ENCODE data around the gene SERP2.
A peak's percentile ranks its signal among the peaks of the same experiment; 100 is the strongest.
"Not testable (repeated sequence)": the region's sequence is repeated elsewhere in the genome, so short reads cannot be mapped to it uniquely, and the experiment has no call there.

SERP2 gene

DNA sequence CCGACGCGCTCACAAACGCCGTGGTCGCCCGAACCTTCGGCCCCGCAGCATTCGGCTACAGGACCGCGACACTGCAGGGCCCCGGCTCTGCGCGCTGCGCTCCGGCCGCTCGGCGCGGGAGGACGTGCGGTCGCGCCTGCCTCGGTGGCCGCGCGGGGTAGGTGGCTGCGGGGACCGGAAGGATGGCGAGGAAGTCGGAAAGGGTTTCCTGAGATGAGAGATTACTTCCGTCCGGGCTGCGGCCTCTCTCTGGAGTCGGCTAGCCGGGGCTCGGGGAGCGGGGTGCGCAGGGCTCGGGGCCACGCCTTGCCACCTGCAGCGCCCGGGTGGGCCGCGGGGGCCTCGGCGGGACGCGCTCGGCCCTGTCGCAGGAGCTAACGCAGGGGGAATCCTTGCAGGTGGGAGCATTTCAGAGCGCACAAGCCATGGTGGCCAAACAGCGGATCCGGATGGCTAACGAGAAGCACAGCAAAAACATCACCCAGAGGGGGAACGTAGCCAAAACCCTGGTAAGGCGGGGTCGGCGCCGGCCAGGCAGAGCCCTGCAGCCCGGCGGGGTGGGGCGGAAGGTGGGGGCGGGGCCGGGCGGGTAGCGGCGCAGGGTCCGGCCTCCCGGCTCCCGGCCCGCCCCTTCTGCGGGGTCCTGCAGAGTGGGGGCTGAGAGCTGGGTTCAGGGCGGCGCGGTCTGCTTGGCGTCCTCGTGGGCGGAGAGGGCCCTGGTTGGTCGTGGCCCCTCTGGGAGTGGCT is at the start of gene SERP2:
TSS of gene SERP2 (plus strand) at position 224 of the 747 bp plus-strand sequence. CDS start at position 426, 202 bp downstream.
- DNase-seq: peak; percentile 83

DNA sequence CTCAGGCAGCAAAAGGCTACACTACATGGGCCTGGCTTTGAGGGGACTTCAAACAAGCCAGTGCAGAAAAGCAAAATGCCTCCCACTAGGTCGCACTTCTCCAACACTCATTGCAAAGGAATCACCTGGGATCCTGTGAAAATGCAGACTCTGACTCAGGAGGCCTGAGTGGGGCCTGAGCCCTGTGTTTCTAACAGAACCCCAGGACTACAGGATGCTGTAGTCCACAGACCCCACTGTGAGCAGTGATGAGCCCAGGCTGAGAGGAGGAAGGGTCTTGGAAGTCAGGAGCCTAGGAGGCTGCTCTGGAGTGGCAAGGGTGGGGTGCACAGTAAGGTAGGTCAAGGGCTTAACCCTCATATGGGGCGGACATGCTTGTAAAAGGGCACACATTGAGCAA is 46.7 kb upstream of the SERP2 start:
- DNase-seq: no peak

DNA sequence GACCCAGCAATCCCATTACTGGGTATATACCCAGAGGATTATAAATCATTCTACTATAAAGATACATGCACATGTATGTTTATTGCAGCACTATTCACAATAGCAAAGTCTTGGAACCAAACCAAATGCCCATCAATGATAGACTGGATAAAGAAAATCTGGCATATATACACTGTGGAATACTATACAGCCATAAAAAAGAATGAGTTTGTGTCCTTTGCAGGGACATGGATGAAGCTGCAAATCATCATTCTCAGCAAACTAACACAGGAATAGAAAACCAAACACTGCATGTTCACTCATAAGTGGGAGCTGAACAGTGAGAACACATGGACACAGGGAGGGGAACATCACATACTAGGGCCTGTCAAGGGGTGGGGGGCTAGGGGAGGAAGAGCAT is 44.6 kb upstream of the SERP2 start:
- not testable (repeated sequence) for DNase-seq

DNA sequence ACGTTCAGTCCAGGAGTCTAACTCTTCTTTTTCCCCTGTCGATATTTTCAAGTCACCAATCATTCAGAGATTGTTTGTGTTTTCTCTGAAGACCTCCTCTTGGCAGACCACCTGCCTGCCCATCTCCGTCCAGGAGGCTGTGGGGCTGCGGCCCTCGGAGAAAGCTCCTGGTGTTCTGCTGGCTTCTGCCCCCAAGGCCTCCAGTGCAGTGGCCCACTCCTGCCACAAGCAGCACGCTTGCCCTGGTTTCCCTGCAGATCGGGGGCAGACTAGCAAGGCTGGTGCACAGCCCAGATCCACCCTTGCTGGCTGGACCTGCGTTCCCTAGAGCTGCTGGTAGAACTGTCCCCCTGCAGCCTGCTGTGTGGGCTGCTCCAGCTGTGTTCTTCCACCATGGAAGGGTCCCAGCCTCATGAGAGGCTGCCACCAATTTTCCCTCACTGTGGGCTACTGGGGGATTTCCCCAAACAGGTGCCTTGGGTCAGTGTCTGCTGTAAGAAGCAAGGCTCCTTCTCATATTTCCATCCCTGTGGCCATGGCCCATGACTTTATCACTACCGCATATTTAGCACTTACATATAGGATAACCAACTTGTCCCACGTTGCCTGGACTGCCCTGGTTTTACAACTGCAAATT is 43.6 kb upstream of the SERP2 start:
- DNase-seq: no peak

DNA sequence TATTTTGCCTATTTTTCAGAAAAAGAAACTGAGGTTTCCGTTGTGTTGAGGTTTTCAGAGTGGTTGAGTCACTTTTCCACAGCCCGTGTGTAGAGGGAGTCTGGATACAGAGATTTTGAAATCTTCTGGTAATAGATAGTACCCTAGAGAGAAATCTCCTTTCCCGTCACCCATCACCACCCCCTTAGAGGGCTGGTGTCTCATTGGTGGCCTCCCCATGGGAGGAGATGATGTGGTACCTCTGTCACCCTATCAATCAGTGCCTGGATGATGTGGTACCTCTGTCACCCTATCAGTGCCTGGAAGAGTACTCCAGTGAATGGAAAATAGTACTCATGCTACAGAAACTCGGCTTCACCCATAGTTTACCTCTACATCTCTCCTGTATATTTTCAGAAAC is 42.2 kb upstream of the SERP2 start:
- DNase-seq: no peak

DNA sequence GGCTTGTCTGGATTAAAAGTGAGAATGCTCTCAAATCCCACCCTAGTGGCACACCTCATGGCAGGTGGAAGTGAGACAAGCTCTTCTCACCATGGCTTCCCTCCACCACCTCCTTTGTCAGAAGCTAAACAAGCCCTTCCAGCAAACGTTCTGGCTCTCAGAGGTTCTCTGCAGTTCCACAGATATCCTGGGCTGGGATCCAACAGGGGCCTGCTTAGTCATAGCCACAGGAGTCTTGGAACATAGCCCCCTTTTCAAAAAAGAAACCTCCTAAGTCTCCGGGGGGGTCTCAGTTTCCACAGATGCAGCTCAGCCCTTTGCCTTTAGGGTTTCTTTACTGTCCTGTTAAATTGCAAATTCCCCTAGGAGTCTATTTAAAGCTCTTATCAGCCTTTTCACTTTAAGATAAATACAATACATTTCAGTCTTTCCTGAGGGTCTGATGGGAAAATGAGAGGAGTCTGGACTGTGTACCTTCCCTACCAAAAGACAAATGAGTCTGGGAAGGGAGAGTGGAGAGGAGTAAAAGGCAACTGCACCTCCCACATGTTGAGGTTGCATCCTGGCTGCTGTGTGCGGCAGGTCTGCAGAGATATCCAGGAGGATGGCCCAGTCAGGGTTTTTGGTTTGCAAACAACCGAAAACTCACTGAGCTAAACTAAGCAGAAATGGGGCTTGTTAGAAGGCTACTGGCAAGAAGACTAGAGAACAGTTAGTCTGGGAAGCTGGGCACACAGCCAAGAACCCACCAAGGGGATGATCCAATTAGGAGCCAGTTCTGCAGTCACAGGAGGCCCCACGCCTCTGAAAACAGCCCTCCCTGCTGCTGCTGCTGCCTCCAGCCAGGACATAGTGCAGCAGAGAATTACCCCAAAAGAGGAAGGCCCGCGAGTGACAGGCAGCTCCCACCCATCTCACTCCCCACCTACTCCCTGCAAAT is 41.4 kb upstream of the SERP2 start:
- DNase-seq: peak; percentile 46

DNA sequence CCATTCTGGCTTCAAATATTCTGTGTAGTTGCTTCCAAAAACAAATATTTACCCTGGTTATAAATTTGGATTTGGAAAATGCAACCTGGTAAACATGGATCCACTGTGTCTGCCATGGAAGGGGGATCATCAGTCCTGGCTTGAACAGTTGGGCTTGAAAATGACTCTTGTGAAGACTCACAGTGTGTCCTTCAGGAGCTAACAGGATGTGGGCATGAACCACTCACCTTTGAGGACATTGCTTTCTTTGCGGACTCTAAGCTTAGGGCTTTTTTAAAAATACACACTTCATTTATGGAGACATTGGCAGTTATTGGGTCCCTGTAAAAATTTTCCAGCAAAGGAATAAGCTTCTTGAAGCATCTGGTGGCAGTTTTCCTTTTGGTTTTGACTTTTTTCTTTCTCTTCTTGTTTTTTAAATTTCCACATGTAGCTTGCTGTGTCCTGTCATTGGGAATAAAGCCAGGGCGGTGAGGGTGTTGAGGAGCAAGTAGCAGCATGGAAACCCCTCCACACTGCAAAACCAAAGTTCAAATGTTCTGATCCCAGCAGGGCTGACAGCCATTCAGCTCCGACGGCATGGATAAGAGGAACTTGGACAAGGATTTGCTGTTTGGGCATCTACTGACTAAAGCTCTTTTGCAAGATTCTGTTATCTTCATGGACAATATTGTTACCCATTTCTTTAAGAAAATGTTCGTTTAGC is 39.5 kb upstream of the SERP2 start:
- DNase-seq: no peak

DNA sequence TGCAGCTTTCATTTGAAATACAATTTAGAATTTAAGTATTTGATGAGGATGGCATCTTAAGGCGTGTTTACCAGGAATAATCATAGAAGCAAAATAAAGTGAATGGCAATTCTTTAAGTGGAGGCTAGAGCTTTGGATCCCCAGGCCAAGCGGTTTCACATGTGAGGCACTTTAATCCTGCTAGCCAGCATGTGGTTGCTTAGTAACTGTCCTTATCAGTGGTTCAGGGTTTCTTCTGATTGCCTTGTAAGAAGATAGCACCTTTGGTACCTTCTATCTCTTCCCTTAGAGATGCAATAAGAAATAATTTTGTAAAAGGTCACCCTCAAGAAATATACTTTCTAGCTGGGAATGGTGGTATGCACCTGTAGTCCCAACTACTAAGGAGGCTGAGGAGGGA is 38.9 kb upstream of the SERP2 start:
- DNase-seq: peak; percentile 32

DNA sequence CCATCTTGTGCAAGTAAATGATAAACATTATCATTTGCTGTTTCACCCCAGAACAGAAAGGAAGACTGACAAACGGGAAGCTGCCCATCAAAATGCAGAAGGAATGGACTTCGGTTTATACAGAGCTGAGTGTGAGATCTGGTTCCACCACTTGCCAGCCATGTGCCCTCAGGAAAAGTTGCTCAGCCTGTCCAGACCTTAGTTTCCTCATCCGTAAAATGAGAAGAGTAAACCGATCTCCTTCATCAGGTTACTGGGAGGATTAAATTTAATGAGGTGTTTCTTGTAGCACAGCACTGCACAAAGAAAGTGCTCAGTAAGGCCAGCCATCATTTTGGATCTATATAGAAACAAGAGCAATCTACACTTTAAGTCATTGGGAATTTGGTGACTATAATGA is 36.7 kb upstream of the SERP2 start:
- no peak for DNase-seq

DNA sequence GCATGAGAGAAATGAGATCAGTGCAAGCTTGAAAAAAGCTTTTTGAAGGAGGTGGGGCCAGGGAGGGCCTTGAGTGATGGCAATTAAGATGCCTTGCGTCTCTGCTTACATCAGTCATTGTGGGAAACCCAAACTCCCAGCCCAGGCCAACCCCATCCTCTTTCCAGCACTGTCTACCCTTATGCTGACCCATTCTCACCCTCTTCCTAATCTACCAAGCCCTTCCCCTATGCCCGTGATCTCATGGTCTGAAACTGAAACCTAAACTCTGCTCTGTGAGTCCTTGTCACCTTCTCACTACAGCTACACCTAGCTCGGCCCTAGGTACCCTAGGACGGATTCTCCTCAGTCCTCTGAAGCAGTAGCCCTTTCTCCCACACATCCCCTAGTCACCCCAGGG is 36.0 kb upstream of the SERP2 start:
- DNase-seq: no peak

DNA sequence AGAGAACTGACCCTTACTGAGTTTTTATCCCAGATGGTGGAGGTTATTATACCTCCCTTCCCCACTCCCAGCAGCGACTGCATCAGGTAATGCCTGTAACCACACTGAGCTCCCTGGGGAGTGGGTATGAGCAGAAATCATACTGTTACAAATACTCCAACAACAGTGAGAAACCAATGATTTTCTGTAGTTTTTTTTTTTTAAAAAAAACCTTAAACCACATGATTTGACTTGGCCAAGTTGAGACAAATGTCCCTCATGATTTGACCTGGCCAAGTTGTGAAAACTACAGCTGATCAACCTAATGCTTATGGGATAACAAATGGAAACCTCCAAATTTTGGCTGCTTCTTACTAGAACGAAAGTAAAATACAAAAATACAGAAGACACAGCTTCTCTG is 33.1 kb upstream of the SERP2 start:
- no peak for DNase-seq

DNA sequence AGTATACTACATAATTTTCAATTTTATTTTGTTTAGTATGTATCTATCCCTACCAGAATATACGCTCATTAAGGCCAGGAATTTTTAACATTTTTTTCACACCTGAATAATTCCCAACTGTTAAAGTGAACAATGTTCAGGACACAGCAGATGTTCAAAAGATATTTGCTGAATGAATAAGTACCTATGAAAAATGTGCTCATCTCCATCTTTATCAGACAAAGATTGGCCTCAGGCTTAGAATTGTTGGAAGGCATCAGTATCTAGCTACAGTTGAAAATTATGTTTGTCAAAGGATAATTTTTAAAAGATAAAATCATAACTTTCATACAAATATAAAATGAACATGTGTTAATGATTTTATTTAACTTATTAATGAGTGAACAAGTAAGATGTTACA is 30.9 kb upstream of the SERP2 start:
- DNase-seq: no peak

DNA sequence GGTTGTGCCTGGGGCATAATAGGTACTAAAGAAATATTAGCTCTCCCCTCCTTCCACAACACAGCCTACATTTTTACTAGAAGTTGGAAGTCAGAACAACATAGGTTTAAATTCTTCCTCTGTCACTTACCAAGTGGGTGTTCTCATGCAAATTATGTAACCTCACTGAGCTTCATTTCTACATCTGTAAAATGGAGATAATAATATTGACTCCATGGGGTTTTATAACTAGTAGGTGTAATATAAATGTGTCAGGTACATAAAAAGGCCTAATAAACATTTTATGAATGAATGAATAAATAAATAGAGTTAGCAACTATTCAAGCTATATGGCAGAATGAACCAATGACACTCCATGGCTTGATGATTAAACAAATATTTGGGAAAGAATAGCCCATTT is 27.1 kb upstream of the SERP2 start:
- DNase-seq: no peak

DNA sequence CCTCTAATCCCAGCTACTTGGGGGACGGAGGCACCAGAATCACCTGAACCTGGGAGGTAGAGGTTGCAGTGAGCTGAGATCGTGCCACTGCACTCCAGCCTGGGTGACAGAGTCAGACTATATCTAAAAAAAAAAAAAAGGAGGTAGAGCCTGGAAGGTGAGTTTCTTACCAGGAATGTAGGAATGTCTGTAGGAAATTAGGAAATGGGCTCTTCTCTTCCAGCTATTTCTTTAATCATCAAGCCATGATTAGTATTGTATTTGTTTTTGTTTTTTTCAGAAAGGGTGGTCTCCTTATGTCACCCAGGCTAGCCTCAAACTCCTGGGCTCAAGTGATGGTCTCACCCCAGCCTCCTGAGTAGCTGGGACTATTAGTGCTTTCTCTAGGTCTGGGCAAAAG is 26.3 kb upstream of the SERP2 start:
- no peak for DNase-seq

DNA sequence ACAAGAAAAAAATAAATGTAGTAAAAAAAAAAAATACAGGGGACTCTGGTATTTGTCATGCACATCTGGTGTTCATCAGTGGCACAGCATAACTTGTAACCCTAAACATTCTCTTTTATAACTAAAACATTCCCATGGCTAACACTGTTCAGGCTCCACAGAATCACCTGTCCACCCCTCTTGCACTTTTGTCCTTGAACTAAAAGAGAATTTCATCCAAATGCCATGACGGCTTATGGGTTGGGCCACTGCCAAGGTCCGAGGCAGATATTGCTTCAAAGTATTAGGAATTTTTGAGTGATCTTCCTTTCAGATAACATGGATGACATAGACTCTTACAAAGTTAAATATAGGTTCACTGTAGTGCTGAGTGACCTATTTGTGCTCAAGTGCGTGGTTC is 25.7 kb upstream of the SERP2 start:
- no peak for DNase-seq

DNA sequence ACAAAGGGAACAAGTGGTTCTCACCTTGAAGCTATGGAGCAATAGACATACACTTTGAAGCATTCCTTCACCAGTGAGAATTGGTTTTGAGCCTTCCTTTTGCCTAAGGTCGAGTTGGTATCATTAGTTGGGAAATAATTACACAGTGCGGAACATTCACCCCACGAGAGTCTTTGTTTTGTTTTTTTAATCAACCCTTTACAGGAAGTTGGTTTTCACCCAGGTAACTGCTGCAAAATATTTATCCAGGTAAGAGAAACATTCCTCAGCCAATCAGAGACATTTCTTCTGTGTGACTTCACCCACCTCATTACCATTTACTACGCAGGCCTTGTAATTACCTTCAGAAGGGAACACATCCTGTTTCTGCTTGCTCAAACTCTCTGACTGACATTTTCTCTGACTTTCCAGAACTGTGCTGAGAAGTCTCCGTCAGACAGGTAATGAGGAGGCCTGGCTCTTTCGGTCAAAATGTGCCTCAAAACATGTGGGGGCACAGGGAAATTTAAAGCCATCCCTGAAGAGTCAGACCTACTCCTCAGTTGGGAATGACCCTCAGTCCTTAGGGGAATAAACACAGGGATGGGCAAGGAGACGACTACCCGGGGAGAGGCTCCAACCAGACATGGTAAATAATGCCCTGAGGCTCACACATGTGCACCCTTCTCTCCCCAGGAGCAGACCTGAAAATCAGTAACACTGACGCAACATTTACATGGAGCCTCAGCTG is 22.7 kb upstream of the SERP2 start:
- peak; percentile 80 for DNase-seq

DNA sequence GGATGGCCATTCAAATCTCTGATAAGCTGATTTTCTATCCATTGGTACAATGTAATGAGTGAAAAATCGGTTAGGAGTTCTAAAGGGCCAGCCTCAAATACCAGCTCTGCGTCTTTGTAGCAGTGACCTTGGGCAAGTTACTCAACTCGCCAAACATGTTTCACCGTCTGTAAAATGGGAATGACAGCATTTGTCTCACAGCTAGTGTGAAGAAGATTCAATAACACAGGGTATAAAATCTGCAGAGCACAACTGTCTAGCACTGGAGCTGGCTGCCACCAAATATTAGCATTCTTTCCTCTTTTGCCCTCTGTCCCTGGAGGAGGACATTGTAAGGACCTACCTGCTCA is 22.1 kb upstream of the SERP2 start:
- no peak for DNase-seq

DNA sequence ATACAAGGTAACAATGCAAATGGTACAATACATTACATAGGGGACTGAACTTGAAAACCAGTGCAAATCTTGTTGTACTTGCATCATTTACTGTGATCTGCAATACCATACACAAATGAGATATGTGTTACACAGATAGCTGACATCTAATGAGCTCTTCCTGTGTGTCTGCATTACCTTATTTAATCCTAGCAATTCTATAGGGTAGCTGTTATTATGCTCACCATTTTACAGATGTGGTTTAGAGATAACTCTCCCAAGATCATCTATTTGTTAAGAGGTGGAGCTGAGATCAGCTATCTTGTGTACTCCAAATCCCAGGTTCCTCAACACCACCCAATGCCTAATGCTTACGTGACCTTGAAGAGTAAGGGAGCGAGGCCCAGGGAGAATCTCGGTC is 21.4 kb upstream of the SERP2 start:
- no peak for DNase-seq

DNA sequence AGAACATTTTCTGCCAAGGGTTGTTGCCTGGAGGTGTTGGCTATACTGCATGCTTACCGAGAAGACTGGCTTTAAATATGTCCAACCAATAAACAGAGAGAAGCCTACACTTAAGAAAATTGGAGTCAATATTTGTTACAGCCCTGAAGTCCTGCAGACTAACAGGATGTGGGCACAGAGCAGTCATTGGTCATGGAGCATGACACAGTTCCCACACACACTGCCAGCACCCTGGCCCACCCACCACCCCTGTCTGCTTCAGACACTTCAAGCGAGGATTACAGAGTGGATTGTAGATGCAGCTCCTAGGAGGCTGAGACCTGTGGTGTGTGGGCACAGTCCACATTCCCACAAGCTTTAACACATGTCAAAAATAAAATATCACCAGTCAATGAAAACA is 21.0 kb upstream of the SERP2 start:
- DNase-seq: no peak

DNA sequence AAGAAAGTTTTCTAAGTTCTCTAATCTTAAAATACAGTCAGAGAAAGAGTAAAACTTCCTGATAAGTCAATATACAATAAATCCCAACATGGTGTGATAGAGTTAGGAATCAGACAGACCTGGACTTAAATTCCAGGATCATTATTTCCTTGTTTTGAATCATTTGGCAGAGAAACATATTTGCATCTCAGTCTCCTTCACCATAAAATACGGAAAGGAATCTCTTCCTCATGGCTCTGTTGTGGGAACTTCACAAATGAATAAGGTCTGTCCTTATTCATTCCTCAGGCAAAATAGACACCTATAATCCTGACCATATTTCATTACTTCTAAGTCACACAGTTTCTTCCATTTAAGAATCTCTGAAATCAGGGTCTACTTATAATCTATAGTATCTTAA is 19.3 kb upstream of the SERP2 start:
- no peak for DNase-seq

DNA sequence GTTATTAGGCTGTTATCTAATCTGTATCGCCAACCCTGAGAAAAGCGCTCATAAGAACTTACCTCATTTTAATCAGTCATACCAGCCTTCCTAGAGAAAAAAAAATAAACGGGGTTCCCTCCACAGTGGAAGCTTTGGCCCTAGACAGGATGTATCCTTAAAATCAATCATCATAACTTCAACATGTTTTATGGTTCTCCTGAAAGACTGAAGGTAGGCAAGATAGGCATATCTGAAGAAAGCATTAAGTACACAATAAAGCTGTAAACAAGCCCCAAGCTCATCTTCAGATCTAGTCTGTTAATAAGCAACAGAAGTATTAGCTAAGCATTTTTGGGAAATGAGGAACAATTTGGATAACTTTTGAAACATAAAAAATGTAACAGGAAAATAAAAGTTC is 18.7 kb upstream of the SERP2 start:
- DNase-seq: no peak

DNA sequence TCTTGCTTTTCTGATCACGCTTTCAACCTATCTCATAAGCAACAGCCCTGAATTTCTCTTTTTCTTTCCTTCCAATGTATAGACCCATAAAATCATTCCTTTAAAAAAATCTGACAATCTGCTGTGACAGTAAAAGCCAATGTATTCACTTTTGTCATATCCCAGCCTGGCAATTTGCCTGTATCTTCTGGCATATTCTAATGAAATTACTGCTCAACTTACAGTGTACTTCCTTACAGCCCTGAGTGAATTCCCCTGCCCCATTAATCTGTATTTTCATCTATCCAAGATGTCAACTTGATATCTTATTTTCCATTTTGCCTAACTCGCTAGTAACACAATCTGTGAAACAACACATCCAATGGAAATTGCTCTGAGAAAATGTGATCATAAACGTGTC is 18.0 kb upstream of the SERP2 start:
- no peak for DNase-seq

DNA sequence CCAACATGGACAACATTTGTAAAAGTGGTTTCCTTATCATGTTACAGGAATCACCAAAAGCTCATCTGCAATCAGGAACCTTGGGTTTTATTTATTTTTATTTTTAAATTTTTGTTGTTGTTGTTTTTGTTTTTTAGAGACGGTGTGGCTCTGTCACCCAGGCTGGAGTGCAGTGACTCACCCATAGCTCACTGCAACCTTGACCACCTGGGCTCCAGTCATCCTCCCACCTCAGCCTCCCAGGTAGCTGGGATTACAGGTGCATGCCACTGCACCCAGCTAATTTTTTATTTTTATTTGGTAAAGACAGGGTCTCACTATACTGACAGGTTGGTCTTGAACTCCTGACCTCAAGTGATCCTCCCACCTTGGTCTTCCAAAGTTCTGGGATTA is 13.6 kb upstream of the SERP2 start:
- no peak for DNase-seq
